ENCODE results near the gene MICALL2.

MICALL2 gene

GRCh38 chr7:1423264-1423811 is 35.9 kb downstream of the MICALL2 start:
- no peak for TF ChIP-seq CTCF (conservative IDR thresholded peaks at IDR 0.05; ENCODE audit: control insufficient read depth, insufficient read depth, low read depth, low read length)
- DNase-seq (ENCODE audit: low read depth), result no peak
- no peak overlapping the region for H3K4me3 ChIP-seq (ENCODE audit: control insufficient read depth, low read depth, low read length)

GRCh38 chr7:1422512-1423263 is 36.6 kb downstream of the MICALL2 start:
- TF ChIP-seq CTCF (conservative IDR thresholded peaks at IDR 0.05; ENCODE audit: control insufficient read depth, insufficient read depth, low read depth, low read length), result no peak
- DNase-seq (ENCODE audit: low read depth), result no peak
- H3K4me3 ChIP-seq (ENCODE audit: control insufficient read depth, low read depth, low read length), result no peak overlapping the region

GRCh38 chr7:1421946-1422345 is 37.3 kb downstream of the MICALL2 start:
- H3K4me3 ChIP-seq (ENCODE audit: control insufficient read depth, low read depth, low read length), result no peak overlapping the region
- no peak for DNase-seq (ENCODE audit: low read depth)
- no peak for TF ChIP-seq CTCF (conservative IDR thresholded peaks at IDR 0.05; ENCODE audit: control insufficient read depth, insufficient read depth, low read depth, low read length)

- no peak overlapping the region for H3K4me3 ChIP-seq (ENCODE audit: control insufficient read depth, low read depth, low read length)
- no peak for TF ChIP-seq CTCF (conservative IDR thresholded peaks at IDR 0.05; ENCODE audit: control insufficient read depth, insufficient read depth, low read depth, low read length)
- no peak for DNase-seq (ENCODE audit: low read depth)
Observed at GRCh38 chr7:1421020-1421790, 38.1 kb downstream of the MICALL2 start.

GRCh38 chr7:1419688-1420087 is 39.6 kb downstream of the MICALL2 start:
- DNase-seq (ENCODE audit: low read depth), result no peak
- H3K4me3 ChIP-seq (ENCODE audit: control insufficient read depth, low read depth, low read length), result no peak overlapping the region
- no peak for TF ChIP-seq CTCF (conservative IDR thresholded peaks at IDR 0.05; ENCODE audit: control insufficient read depth, insufficient read depth, low read depth, low read length)

GRCh38 chr7:1419310-1419634 is 40.0 kb downstream of the MICALL2 start:
- H3K4me3 ChIP-seq (ENCODE audit: control insufficient read depth, low read depth, low read length), result no peak overlapping the region
- no peak for DNase-seq (ENCODE audit: low read depth)
- TF ChIP-seq CTCF (conservative IDR thresholded peaks at IDR 0.05; ENCODE audit: control insufficient read depth, insufficient read depth, low read depth, low read length), result no peak
